ENCODE measurements around the gene DAZAP1. TPM values are rescaled to one million over a fixed set of nuclear protein-coding genes. Genes with fewer than 3 reads are reported as not detected.

Gene DAZAP1
- total RNA-seq, 1 experiment from 2014 or later, result 246 TPM

DNA sequence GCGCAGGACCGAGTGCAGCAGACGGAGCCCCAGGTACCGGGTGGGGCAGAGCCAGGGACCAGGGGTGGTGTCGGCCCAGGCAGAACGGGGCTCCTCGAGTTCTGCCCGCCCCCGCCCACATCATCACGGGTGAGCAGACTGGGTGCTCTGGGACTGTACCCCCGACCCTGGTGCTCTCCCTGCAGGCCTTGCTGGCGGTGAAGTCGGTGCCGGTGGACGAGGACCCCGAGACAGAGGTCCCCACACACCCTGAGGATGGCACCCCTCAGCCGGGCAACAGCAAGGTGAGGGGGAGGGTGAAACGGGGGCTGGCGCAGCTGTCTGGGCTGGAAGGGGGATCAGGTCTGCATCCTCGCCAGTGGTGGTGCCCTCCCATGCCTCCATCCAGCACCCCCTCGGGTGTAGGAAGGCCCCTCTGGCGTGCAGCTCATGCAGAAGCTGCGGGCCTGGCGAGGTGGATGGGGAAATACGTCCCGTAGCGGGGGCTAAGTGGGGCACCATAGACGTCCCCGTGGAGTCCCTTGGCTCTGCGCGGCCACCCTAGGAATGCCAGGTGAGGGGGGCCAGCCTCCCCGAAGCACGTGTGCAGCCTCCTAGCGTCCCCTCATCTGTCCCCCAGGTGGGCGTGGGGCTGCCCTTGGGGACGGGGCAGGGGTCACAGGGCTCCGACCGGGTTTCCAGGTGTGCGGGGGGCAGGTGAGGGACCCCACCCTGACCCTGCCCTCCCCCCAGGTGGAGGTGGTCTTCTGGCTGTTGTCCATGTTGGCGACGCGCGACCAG lies 48.9 kb downstream of the DAZAP1 start:
- H3K36me3 Mint-ChIP-seq (ENCODE audit: insufficient read depth, unreplicated experiment), result peaks cover 11% of the 10 kb centered on the region
- no TSS peak for BruUV-seq (replicated peaks)
- H3K27me3 Mint-ChIP-seq (ENCODE audit: insufficient read depth, unreplicated experiment), result peaks cover 2% of the 10 kb centered on the region
- no peak overlapping the region for H3K4me3 Mint-ChIP-seq (ENCODE audit: unreplicated experiment)
- TF ChIP-seq, protein P1, sequence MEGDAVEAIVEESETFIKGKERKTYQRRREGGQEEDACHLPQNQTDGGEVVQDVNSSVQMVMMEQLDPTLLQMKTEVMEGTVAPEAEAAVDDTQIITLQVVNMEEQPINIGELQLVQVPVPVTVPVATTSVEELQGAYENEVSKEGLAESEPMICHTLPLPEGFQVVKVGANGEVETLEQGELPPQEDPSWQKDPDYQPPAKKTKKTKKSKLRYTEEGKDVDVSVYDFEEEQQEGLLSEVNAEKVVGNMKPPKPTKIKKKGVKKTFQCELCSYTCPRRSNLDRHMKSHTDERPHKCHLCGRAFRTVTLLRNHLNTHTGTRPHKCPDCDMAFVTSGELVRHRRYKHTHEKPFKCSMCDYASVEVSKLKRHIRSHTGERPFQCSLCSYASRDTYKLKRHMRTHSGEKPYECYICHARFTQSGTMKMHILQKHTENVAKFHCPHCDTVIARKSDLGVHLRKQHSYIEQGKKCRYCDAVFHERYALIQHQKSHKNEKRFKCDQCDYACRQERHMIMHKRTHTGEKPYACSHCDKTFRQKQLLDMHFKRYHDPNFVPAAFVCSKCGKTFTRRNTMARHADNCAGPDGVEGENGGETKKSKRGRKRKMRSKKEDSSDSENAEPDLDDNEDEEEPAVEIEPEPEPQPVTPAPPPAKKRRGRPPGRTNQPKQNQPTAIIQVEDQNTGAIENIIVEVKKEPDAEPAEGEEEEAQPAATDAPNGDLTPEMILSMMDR (IDR thresholded peaks at IDR 0.05; ENCODE audit: unreplicated experiment), result no peak
- DNase-seq (ENCODE audit: unreplicated experiment), result no peak
- no peak overlapping the region for H3K27ac Mint-ChIP-seq (ENCODE audit: low read depth, unreplicated experiment)
- ChIA-PET POLR2A (interaction anchor here (0.7 to 1.3 kb wide), 2 partner anchors 16 to 19 kb away, joined by 3 read pairs; no protein-coding TSS in a partner anchor), CTCF (interaction anchor here (0.6 to 1.0 kb wide), 2 partner anchors 17 to 167 kb away, joined by 3 to 4 read pairs; no protein-coding TSS in a partner anchor)
- intact Hi-C loops (cut with micrococcal nuclease), result no loop called here
- H3K9me3 Mint-ChIP-seq (ENCODE audit: unreplicated experiment), result no peaks in the 10 kb centered on the region
- H3K4me1 Mint-ChIP-seq (ENCODE audit: insufficient read depth, unreplicated experiment), result no peaks in the 10 kb centered on the region

DNA sequence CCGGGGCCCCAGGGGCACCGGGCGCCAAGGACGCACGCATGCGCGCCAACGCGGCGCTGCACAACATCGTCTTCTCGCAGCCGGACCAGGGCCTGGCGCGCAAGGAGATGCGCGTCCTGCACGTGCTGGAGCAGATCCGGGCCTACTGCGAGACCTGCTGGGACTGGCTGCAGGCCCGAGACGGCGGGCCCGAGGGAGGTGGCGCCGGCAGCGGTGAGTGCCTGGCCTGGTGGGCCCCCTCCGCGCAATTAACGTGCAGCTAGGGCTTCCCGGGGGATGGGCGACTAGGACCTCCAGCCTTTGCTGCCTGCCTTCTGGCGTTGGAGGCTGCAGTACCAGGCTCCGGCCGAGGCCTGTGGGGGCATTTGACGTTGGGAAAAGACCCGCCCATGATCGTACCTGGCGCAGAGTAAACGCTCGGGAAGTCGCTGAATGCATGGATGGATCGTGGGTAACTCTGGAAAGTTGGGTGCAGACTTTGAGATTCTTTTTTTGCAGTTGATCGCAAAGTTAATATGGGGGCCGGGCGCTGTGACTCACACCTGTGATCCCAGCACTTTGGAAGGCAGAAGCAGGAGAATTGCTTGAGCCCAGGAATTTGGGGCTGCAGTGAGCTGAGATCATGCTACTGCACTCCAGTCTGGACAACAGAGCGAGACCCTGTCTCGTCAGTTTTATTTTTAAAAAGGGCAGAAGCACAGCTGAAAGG lies 49.8 kb downstream of the DAZAP1 start:
- Mint-ChIP-seq H3K4me3 (ENCODE audit: unreplicated experiment) (no peak overlapping the region), H3K4me1 (ENCODE audit: insufficient read depth, unreplicated experiment) (no peaks in the 10 kb centered on the region), H3K27ac (ENCODE audit: low read depth, unreplicated experiment) (no peak overlapping the region), H3K36me3 (ENCODE audit: insufficient read depth, unreplicated experiment) (peaks cover 11% of the 10 kb centered on the region), H3K9me3 (ENCODE audit: unreplicated experiment) (no peaks in the 10 kb centered on the region), H3K27me3 (ENCODE audit: insufficient read depth, unreplicated experiment) (no peaks in the 10 kb centered on the region)
- no TSS peak for BruUV-seq (replicated peaks)
- ChIA-PET CTCF (interaction anchor here (0.5 to 2.2 kb wide), 2 partner anchors 21 kb away, joined by 3 to 8 read pairs; no protein-coding TSS in a partner anchor), POLR2A (interaction anchor here (0.7 to 1.0 kb wide), 2 partner anchors 8 to 11 kb away, joined by 3 to 4 read pairs; no protein-coding TSS in a partner anchor)
- intact Hi-C loops (cut with micrococcal nuclease), result no loop called here
- TF ChIP-seq, protein P1 (IDR thresholded peaks at IDR 0.05; ENCODE audit: unreplicated experiment), result no peak
- no peak for DNase-seq (ENCODE audit: unreplicated experiment)

DNA sequence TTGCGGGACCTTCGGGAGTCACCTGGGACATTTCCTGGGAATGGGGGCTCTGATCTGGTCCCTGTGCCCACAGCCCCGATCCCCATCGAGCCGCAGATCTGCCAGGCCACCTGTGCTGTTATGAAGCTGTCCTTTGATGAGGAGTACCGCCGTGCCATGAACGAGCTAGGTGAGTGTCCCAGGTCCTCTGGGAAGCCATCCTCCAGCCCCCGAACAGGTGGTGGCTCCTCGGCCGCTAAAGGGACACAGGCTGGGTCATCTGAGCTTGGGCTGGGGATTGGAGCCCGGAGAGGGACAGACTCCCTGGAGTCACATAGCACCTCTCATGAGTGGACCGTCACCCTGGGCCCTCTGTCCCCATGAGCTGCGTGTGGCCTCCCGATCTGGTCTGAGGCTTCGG lies 50.5 kb downstream of the DAZAP1 start:
- Mint-ChIP-seq H3K4me3 (ENCODE audit: unreplicated experiment) (no peak overlapping the region), H3K9me3 (ENCODE audit: unreplicated experiment) (no peaks in the 10 kb centered on the region), H3K36me3 (ENCODE audit: insufficient read depth, unreplicated experiment) (peaks cover 11% of the 10 kb centered on the region), H3K4me1 (ENCODE audit: insufficient read depth, unreplicated experiment) (no peaks in the 10 kb centered on the region), H3K27ac (ENCODE audit: low read depth, unreplicated experiment) (no peak overlapping the region), H3K27me3 (ENCODE audit: insufficient read depth, unreplicated experiment) (no peaks in the 10 kb centered on the region)
- CTCF ChIA-PET, result interaction anchor here (0.6 to 2.2 kb wide), 4 partner anchors 8 to 381 kb away, joined by 3 to 8 read pairs (median 4); no protein-coding TSS in a partner anchor
- TF ChIP-seq, protein P1 (IDR thresholded peaks at IDR 0.05; ENCODE audit: unreplicated experiment), result no peak
- DNase-seq (ENCODE audit: unreplicated experiment), result no peak
- POLR2A ChIA-PET, result interaction anchor here (0.7 to 1.1 kb wide), 3 partner anchors 9 to 11 kb away, joined by 3 to 4 read pairs (median 3); no protein-coding TSS in a partner anchor
- intact Hi-C loops (cut with micrococcal nuclease), result no loop called here
- no TSS peak for BruUV-seq (replicated peaks)

DNA sequence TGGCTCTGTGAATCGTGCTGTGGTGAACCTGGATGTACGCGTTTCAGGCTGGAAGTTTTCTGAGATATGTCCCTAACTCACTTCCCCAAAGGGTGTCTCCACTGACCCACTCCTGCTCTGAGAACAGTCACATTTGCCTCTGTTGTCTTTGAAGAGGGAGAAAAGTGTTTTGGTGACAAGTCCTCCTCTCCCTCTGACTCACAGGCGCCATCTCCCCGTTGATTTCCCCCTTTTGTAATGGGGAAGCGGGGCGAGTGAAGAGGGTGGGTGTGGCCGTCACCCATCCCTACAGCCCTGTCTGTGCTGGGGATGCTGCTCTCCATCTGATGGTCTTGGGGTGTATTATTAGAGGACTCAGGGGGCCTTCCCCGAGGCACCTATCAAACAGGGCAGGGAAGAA lies 52.1 kb downstream of the DAZAP1 start:
- intact Hi-C loops (cut with micrococcal nuclease), result no loop called here
- Mint-ChIP-seq H3K27ac (ENCODE audit: low read depth, unreplicated experiment) (no peak overlapping the region), H3K9me3 (ENCODE audit: unreplicated experiment) (no peaks in the 10 kb centered on the region), H3K27me3 (ENCODE audit: insufficient read depth, unreplicated experiment) (no peaks in the 10 kb centered on the region), H3K4me3 (ENCODE audit: unreplicated experiment) (no peak overlapping the region), H3K36me3 (ENCODE audit: insufficient read depth, unreplicated experiment) (peaks cover 11% of the 10 kb centered on the region), H3K4me1 (ENCODE audit: insufficient read depth, unreplicated experiment) (no peaks in the 10 kb centered on the region)
- TF ChIP-seq, protein P1 (IDR thresholded peaks at IDR 0.05; ENCODE audit: unreplicated experiment), result no peak
- ChIA-PET CTCF (interaction anchor here (1.6 to 2.2 kb wide), 2 partner anchors 18 to 379 kb away, joined by 3 to 8 read pairs; no protein-coding TSS in a partner anchor), POLR2A (no interaction called here)
- DNase-seq (ENCODE audit: unreplicated experiment), result no peak
- BruUV-seq (replicated peaks), result no TSS peak
